UCSD-AML1 (cell line): ENCODE results near the gene YPEL4.

Source experiments
- DNase-seq: peaks from one replicate; lab custom pipeline; 2025; ENCODE audit not compliant: unreplicated experiment; lab: John Stamatoyannopoulos, UW

The YPEL4 gene

DNA sequence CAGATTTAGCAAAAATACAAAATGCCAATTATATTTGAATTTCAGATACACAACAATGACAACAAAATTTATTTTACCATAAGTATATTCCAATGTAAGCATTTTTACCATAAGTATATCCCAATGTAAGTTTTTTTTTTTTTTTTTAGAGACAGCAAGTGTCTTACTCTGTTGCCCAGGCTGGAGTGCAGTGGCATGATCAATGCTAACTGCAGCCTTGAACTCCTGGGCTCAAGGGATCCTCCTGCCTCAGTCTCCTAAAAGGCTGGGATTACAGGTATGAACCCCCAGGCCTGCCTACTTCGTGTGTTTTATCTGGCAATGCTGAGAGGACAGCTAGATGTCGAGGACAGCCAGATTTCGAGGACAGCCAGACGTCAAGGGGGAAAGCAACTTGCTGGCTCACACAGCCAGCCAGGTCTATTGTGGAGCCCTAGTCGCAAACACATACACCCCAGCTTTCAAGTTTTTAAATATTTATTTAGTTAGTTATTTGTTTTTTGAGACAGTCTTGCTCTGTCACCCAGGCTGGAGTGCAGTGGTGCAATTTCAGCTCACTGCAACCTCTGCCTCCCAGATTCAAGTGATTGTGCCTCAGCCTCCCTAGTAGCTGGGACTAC is 53.3 kb downstream of the YPEL4 start:
- DNase-seq, result no peak
